OCI-LY7 (cell line): ENCODE data around the gene GRAMD2A. TPM values are rescaled to one million over a fixed set of nuclear protein-coding genes. Genes with fewer than 3 reads are reported as not detected.

Experiments
- BruUV-seq: library from RNA; stranded (reverse); fragments of 400-500 nt; replicated peaks from 2 replicates; lab custom pipeline; 2021; lab: Mats Ljungman, UMichigan
- CTCF ChIA-PET: fragments of 300-600 bp; sonication (Branson Sonifier 250); formaldehyde crosslinking; loops from one replicate; lab custom pipeline; 2022; ENCODE audit warnings: antibody characterized with exemption; ENCODE audit not compliant: unreplicated experiment; lab: Charles Lee
- POLR2A ChIA-PET: fragments of 300-600 bp; sonication (Branson Sonifier 250); formaldehyde crosslinking; loops from one replicate; lab custom pipeline; 2022; ENCODE audit warnings: antibody characterized with exemption; lab: Charles Lee
- DNase-seq: peaks from one replicate; pipeline ENCODE4 v3.0.0-alpha.2; 2015; ENCODE audit warnings: low spot score
- H2AFZ ChIP-seq: fragments of 200-600 bp; sonication (generic), shearing (Covaris generic); 2 replicates; pipeline ENCODE4 v1.6.1; 2014; ENCODE audit warnings: mild to moderate bottlenecking, antibody characterized with exemption, low read length, moderate library complexity
- H3K27ac ChIP-seq: fragments of 200-600 bp; sonication (generic); 2 replicates; pipeline ENCODE4 v1.5.1; 2014; ENCODE audit warnings: mixed run types, low read depth, mild to moderate bottlenecking, moderate library complexity, low read length, inconsistent platforms; ENCODE audit not compliant: poor library complexity, severe bottlenecking
- H3K36me3 ChIP-seq: fragments of 200-600 bp; sonication (generic); 2 replicates; pipeline ENCODE4 v1.6.1; 2014; ENCODE audit warnings: mild to moderate bottlenecking, antibody characterized with exemption, low read length, moderate library complexity, mixed read lengths; ENCODE audit not compliant: insufficient read depth
- H3K4me1 ChIP-seq: fragments of 200-600 bp; sonication (generic); 2 replicates; pipeline ENCODE4 v1.5.1; 2014; ENCODE audit warnings: mild to moderate bottlenecking, low read length; ENCODE audit not compliant: insufficient read depth, poor library complexity, severe bottlenecking
- H3K4me2 ChIP-seq: fragments of 200-600 bp; sonication (generic); 2 replicates; pipeline ENCODE4 v1.6.1; 2014; ENCODE audit warnings: mild to moderate bottlenecking, low read length
- H3K4me3 ChIP-seq: fragments of 200-600 bp; sonication (generic); 2 replicates; pipeline ENCODE4 v1.5.1; 2014; ENCODE audit warnings: mild to moderate bottlenecking, low read depth, low read length; ENCODE audit not compliant: poor library complexity, severe bottlenecking
- H3K79me2 ChIP-seq: fragments of 200-600 bp; sonication (generic); 2 replicates; pipeline ENCODE4 v1.6.1; 2016; ENCODE audit warnings: low read depth, mild to moderate bottlenecking, low read length, moderate library complexity, mixed read lengths; ENCODE audit not compliant: insufficient read depth
- H3K9me2 ChIP-seq: fragments of 200-600 bp; sonication (generic); 2 replicates; pipeline ENCODE4 v1.6.1; 2016; ENCODE audit warnings: mild to moderate bottlenecking, low read length, mixed read lengths; ENCODE audit not compliant: insufficient read depth
- H3K9me3 ChIP-seq: fragments of 200-600 bp; sonication (generic); 2 replicates; pipeline ENCODE4 v1.6.1; 2014; ENCODE audit warnings: mild to moderate bottlenecking, mixed run types, low read length, mixed read lengths
- H4K20me1 ChIP-seq: fragments of 200-600 bp; sonication (generic); 2 replicates; pipeline ENCODE4 v1.6.1; 2014; ENCODE audit warnings: mild to moderate bottlenecking, antibody characterized with exemption, low read length, moderate library complexity, mixed read lengths; ENCODE audit not compliant: insufficient read depth
- CTCF ChIP-seq: fragments of 200-600 bp; sonication (generic); conservative IDR thresholded peaks from 2 replicates; pipeline ENCODE4 v1.5.1; 2014; ENCODE audit warnings: mild to moderate bottlenecking, antibody characterized with exemption, low read length, moderate library complexity, mixed read lengths
- EZH2phosphoT487 ChIP-seq: fragments of 200-600 bp; sonication (generic); IDR thresholded peaks from 2 replicates; pipeline ENCODE4 v1.6.1; 2018; ENCODE audit warnings: low read depth, borderline replicate concordance, mild to moderate bottlenecking, mixed run types, antibody characterized with exemption, low read length, moderate library complexity, mixed read lengths
- intact Hi-C: fragments of 100-400 bp; cut with micrococcal nuclease; formaldehyde crosslinking; loops from one replicate; pipeline ENCODE4 v1.10.0; 2022; ENCODE audit not compliant: unreplicated experiment
- total RNA-seq, 2 experiments: library from RNA; depleted of rRNA in 1 of 2; stranded (reverse); fragments of >200 nt in 1 of 2; shearing (Covaris generic) in 1 of 2; gene quantifications; 2 replicates each; pipeline ENCODE4 v1.2.3, GENCODE V29; 2014 to 2022

GRAMD2A gene
- total RNA-seq, 2 experiments from 2014 or later, result not detected

GRCh38 chr15:72201391-72201921, 3.9 kb upstream of the GRAMD2A start:
- no TSS peak for BruUV-seq
- peaks cover 27% of the 10 kb centered on the region; the same call in 1 of the 2 replicates for H4K20me1 ChIP-seq
- no peaks in the 10 kb centered on the region for H3K79me2 ChIP-seq
- H3K4me2 ChIP-seq, result no peak overlapping the region
- H3K9me3 ChIP-seq, result no peaks in the 10 kb centered on the region
- no peak overlapping the region for H2AFZ ChIP-seq
- H3K4me1 ChIP-seq, result peaks cover 10% of the 10 kb centered on the region
- intact Hi-C loops, result loop anchor here (5.0 kb wide), 1 partner anchor 56 kb away; no protein-coding TSS in a partner anchor
- peaks cover 87% of the 10 kb centered on the region for H3K36me3 ChIP-seq
- ChIA-PET CTCF (interaction anchor here (0.9 kb wide), 1 partner anchor 9 kb away, joined by 5 read pairs; no protein-coding TSS in a partner anchor), POLR2A (interaction anchor here (0.6 kb wide), 1 partner anchor 38 kb away, joined by 3 read pairs; no protein-coding TSS in a partner anchor)
- TF ChIP-seq EZH2phosphoT487 (no peak), CTCF (no peak)
- DNase-seq, result peak; percentile 33
- no peak overlapping the region for H3K4me3 ChIP-seq
- H3K27ac ChIP-seq, result peak overlapping the region; percentile 20
- H3K9me2 ChIP-seq, result no peaks in the 10 kb centered on the region

- Histone ChIP-seq H3K4me1 (peaks cover 10% of the 10 kb centered on the region), H4K20me1 (peaks cover 27% of the 10 kb centered on the region; the same call in 1 of the 2 replicates), H3K36me3 (peaks cover 79% of the 10 kb centered on the region), H3K9me3 (no peaks in the 10 kb centered on the region), H3K27ac (peak overlapping the region; percentile 20), H3K9me2 (no peaks in the 10 kb centered on the region), H3K79me2 (no peaks in the 10 kb centered on the region), H3K4me3 (no peak overlapping the region), H2AFZ (no peak overlapping the region), H3K4me2 (no peak overlapping the region)
- intact Hi-C loops, result loop anchor here (5.0 kb wide), 1 partner anchor 57 kb away; no protein-coding TSS in a partner anchor
- POLR2A ChIA-PET, result interaction anchor here (0.6 kb wide), 2 partner anchors 39 kb away, joined by 3 to 6 read pairs; no protein-coding TSS in a partner anchor
- CTCF ChIA-PET, result interaction anchor here (0.7 to 0.9 kb wide), 2 partner anchors 10 to 31 kb away, joined by 3 to 5 read pairs; no protein-coding TSS in a partner anchor
- no peak for DNase-seq
- TF ChIP-seq CTCF, result no peak
- BruUV-seq, result no TSS peak
Observed at GRCh38 chr15:72200395-72201237, 3.0 kb upstream of the GRAMD2A start.
